Measurements from ENCODE around the gene CREM.
A peak's percentile ranks its signal among the peaks of the same experiment; 100 is the strongest.

The CREM gene

DNA sequence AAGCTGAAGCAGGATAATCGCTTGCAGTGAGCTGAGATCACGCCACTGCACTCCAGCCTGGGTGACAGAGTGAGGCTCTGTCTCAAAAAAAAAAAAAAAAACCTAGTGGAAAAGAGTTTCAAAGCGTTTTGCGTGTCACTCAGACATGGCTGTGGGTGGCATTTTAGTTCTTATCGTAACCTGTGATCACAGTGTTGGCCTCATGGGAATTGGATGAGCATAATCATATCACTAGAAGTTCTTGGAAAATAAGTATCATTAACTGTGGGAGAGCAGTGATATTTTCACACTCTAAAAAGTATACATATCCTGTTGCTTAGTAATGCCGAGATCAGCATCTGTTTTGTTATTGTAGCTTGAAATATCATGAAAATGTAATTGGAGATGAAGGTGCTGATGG is 92.6 kb downstream of the CREM start:
- H3K79me2 ChIP-seq (ENCODE audit: insufficient read depth, low read length) = no peaks in the 10 kb centered on the region
- no peak overlapping the region for H3K4me2 ChIP-seq (ENCODE audit: low read depth, low read length, poor library complexity, severe bottlenecking)
- H3F3A ChIP-seq (ENCODE audit: low read depth) = no peaks in the 10 kb centered on the region
- H3K36me3 ChIP-seq (ENCODE audit: insufficient read depth, low read length) = no peaks in the 10 kb centered on the region
- H3K9ac ChIP-seq (ENCODE audit: low read depth, low read length, poor library complexity, severe bottlenecking) = no peak overlapping the region
- no peaks in the 10 kb centered on the region for H4K20me1 ChIP-seq (ENCODE audit: insufficient read depth, low read length, poor library complexity, severe bottlenecking)
- no peaks in the 10 kb centered on the region for H3K9me3 ChIP-seq (ENCODE audit: insufficient read depth, low read depth, low read length)
- no peaks in the 10 kb centered on the region for H3K27me3 ChIP-seq (ENCODE audit: insufficient read depth, low read length, poor library complexity, severe bottlenecking)
- no peaks in the 10 kb centered on the region for H3K9me2 ChIP-seq (replicated peaks; ENCODE audit: low read depth, low read length)
- TF ChIP-seq EZH2phosphoT487 (IDR thresholded peaks at IDR 0.05; ENCODE audit: borderline replicate concordance) = no peak
- TF ChIP-seq, protein P1, sequence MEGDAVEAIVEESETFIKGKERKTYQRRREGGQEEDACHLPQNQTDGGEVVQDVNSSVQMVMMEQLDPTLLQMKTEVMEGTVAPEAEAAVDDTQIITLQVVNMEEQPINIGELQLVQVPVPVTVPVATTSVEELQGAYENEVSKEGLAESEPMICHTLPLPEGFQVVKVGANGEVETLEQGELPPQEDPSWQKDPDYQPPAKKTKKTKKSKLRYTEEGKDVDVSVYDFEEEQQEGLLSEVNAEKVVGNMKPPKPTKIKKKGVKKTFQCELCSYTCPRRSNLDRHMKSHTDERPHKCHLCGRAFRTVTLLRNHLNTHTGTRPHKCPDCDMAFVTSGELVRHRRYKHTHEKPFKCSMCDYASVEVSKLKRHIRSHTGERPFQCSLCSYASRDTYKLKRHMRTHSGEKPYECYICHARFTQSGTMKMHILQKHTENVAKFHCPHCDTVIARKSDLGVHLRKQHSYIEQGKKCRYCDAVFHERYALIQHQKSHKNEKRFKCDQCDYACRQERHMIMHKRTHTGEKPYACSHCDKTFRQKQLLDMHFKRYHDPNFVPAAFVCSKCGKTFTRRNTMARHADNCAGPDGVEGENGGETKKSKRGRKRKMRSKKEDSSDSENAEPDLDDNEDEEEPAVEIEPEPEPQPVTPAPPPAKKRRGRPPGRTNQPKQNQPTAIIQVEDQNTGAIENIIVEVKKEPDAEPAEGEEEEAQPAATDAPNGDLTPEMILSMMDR (conservative IDR thresholded peaks at IDR 0.05; ENCODE audit: low read length) = no peak
- H3K4me3 ChIP-seq (ENCODE audit: low read length, poor library complexity, severe bottlenecking) = no peak overlapping the region
- H2AFZ ChIP-seq (ENCODE audit: low read length) = no peak overlapping the region
- no peaks in the 10 kb centered on the region for H3K4me1 ChIP-seq (ENCODE audit: insufficient read depth, low read length, poor library complexity, severe bottlenecking)

- Histone ChIP-seq H3K4me3 (ENCODE audit: low read length, poor library complexity, severe bottlenecking) (no peak overlapping the region), H2AFZ (ENCODE audit: low read length) (peak overlapping the region; percentile 5; the same call in 1 of the 2 replicates), H3K36me3 (ENCODE audit: insufficient read depth, low read length) (no peaks in the 10 kb centered on the region), H3K9me3 (ENCODE audit: insufficient read depth, low read depth, low read length) (no peaks in the 10 kb centered on the region), H3K79me2 (ENCODE audit: insufficient read depth, low read length) (no peaks in the 10 kb centered on the region), H3K9me2 (replicated peaks; ENCODE audit: low read depth, low read length) (no peaks in the 10 kb centered on the region), H3K9ac (ENCODE audit: low read depth, low read length, poor library complexity, severe bottlenecking) (no peak overlapping the region), H3F3A (ENCODE audit: low read depth) (no peaks in the 10 kb centered on the region), H3K4me2 (ENCODE audit: low read depth, low read length, poor library complexity, severe bottlenecking) (no peak overlapping the region), H3K27me3 (ENCODE audit: insufficient read depth, low read length, poor library complexity, severe bottlenecking) (no peaks in the 10 kb centered on the region), H4K20me1 (ENCODE audit: insufficient read depth, low read length, poor library complexity, severe bottlenecking) (no peaks in the 10 kb centered on the region), H3K4me1 (ENCODE audit: insufficient read depth, low read length, poor library complexity, severe bottlenecking) (no peaks in the 10 kb centered on the region)
- TF ChIP-seq EZH2phosphoT487 (IDR thresholded peaks at IDR 0.05; ENCODE audit: borderline replicate concordance) = no peak
- TF ChIP-seq, protein P1 (conservative IDR thresholded peaks at IDR 0.05; ENCODE audit: low read length) = no peak
Measured at GRCh38 chr10:35219891-35220890, 93.5 kb downstream of the CREM start.

- no peaks in the 10 kb centered on the region for H3K27me3 ChIP-seq (ENCODE audit: insufficient read depth, low read length, poor library complexity, severe bottlenecking)
- no peak overlapping the region for H3K4me2 ChIP-seq (ENCODE audit: low read depth, low read length, poor library complexity, severe bottlenecking)
- no peak overlapping the region for H3K4me3 ChIP-seq (ENCODE audit: low read length, poor library complexity, severe bottlenecking)
- TF ChIP-seq, protein P1 (conservative IDR thresholded peaks at IDR 0.05; ENCODE audit: low read length) = peak; percentile 45
- no peak for TF ChIP-seq EZH2phosphoT487 (IDR thresholded peaks at IDR 0.05; ENCODE audit: borderline replicate concordance)
- no peaks in the 10 kb centered on the region for H3K79me2 ChIP-seq (ENCODE audit: insufficient read depth, low read length)
- no peak overlapping the region for H2AFZ ChIP-seq (ENCODE audit: low read length)
- no peak overlapping the region for H3K9ac ChIP-seq (ENCODE audit: low read depth, low read length, poor library complexity, severe bottlenecking)
- no peaks in the 10 kb centered on the region for H3K36me3 ChIP-seq (ENCODE audit: insufficient read depth, low read length)
- no peaks in the 10 kb centered on the region for H3K4me1 ChIP-seq (ENCODE audit: insufficient read depth, low read length, poor library complexity, severe bottlenecking)
- H4K20me1 ChIP-seq (ENCODE audit: insufficient read depth, low read length, poor library complexity, severe bottlenecking) = no peaks in the 10 kb centered on the region
- H3K9me3 ChIP-seq (ENCODE audit: insufficient read depth, low read depth, low read length) = no peaks in the 10 kb centered on the region
- H3K9me2 ChIP-seq (replicated peaks; ENCODE audit: low read depth, low read length) = no peaks in the 10 kb centered on the region
- no peaks in the 10 kb centered on the region for H3F3A ChIP-seq (ENCODE audit: low read depth)
Measured at GRCh38 chr10:35223016-35223415, 96.4 kb downstream of the CREM start.

Data from Loucy (cell line).